Measurements from ENCODE around the gene B4GALNT4. TPM values are rescaled to one million over a fixed set of nuclear protein-coding genes. Genes with fewer than 3 reads are reported as not detected.
"Not testable (repeated sequence)": the region's sequence is repeated elsewhere in the genome, so short reads cannot be mapped to it uniquely, and the experiment has no call there.

B4GALNT4 gene
- total and polyA plus RNA-seq, 2 of the 13 experiments (the other 11 are each of a cell fraction or from before 2014, with no cell fraction given), result 30.5 to 50.1 TPM

DNA sequence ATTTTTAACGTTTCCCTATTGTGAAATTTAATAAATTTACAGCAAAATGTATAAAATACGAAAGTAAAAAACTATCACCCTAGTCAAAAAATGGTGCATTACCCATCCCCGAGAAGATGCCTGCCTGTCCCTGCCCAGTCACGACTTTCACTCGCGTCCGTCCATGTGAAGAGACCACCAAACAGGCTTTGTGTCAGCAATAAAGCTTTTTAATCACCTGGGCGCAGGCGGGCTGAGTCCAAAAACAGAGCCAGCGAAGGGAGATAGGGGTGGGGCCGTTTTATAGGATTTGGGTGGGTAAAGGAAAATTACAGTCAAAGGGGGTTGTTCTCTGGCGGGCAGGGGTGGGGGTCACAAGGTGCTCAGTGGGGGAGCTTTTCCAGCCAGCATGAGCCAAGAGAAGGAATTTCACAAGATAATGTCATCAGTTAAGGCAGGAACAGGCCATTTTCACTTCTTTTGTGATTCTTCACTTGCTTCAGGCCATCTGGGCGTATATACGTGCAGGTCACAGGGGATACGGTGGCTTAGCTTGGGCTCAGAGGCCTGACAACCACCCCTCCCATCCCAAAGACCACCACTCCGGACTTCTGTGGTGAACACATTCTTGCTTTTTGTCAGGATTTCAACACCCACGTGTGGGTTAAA is 35.6 kb upstream of the B4GALNT4 start:
- not testable (repeated sequence) for BruUV-seq (replicated peaks); FAIRE-seq; H3K4me3 ChIP-seq (replicated peaks in 1 of 3; ENCODE audit: insufficient read depth in 1 of 3, low read depth in 2 of 3, low read length in 3 of 3)

DNA sequence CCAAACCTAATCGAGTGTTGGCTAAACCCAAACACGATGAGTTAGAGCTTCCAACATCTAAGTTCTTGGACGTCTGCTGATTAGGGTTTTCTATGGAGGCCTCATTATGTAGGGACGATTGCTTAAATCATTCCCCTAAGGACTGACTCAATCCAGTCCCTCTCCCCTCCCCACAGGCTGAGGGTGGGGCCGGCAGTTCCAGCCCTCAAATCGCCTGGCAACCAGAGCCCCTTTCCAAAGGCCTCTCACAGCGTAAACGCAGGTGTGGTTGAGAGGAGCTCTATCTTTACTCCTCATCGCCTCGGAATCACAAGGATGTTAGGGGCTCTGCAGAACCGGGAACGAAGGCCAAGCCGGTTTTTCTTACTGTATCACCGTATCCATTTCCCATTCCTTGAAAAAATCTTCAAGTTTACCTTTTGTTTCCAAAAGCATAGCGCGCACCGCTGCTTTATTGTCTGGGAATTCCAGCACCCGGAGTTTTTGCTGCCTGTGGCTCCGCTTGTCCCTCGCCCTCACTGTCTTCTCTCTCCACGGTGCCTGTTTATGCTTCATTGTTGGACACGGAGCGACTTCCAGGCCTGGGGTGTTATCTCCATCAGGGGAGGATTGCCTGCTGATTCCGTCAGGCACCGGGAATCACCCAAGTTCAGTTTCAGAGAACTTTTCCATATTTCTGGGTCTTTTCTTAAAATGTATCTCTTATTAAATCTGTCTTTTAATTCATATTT is 34.9 kb upstream of the B4GALNT4 start:
- BruUV-seq (replicated peaks), result no TSS peak
- no peak overlapping the region for H3K9ac ChIP-seq (ENCODE audit: insufficient read depth, low read depth, low read length)
- ChIA-PET POLR2A (interaction anchor here (1.0 kb wide), 1 partner anchor 19 kb away, joined by 4 read pairs; no protein-coding TSS in a partner anchor), CTCF (ENCODE audit: low intra/inter-chr PET ratio, low total read pairs) (no interaction called here)
- no peak for TF ChIP-seq ZNF335 (CRISPR knock-in tag; IDR thresholded peaks at IDR 0.05)
- no peak overlapping the region for H3K4me2 ChIP-seq (ENCODE audit: low read depth, low read length)
- ATAC-seq (no peak), DNase-seq (ENCODE audit: low spot score) (no peak), FAIRE-seq (no peak)
- peak overlapping the region; percentile 78 for H2AFZ ChIP-seq (ENCODE audit: low read length)
- intact Hi-C loops (cut with micrococcal nuclease; ENCODE audit: unreplicated experiment), result no loop called here
- in situ Hi-C loops (cut with HindIII; ENCODE audit: extremely low pct_ligation_motif_present, low pct_unique_long_range_greater_than_20kb), result no loop called here
- WGBS (ENCODE audit: low lambda C conversion rate), result 64% methylated on average over 23 of the region's 25 CpGs
- H3K36me3 ChIP-seq (replicated peaks in 1 of 2; ENCODE audit: control insufficient read depth in 1 of 2, insufficient read depth in 2 of 2, low read length in 2 of 2), result no peaks in the 10 kb centered on the region
- peaks cover 0 to 13% of the 10 kb centered on the region in 2 experiments; a peak in 3 of 5 replicates for H3K27me3 ChIP-seq (ENCODE audit: control insufficient read depth in 1 of 2, insufficient read depth in 2 of 2, low read length in 2 of 2)
- peaks cover 34% of the 10 kb centered on the region for H3K4me1 ChIP-seq (ENCODE audit: insufficient read depth, low read length)
- H3K4me3 ChIP-seq (replicated peaks in 1 of 3; ENCODE audit: insufficient read depth in 1 of 3, low read depth in 2 of 3, low read length in 3 of 3), result no peak overlapping the region
- H3K79me2 ChIP-seq (ENCODE audit: insufficient read depth, low read length), result no peaks in the 10 kb centered on the region
- no peak overlapping the region for H3K27ac ChIP-seq (ENCODE audit: extremely low read length, insufficient read depth, low read length)
- H3K9me3 ChIP-seq (ENCODE audit: low read length), result no peaks in the 10 kb centered on the region
- H4K20me1 ChIP-seq (ENCODE audit: insufficient read depth, low read length), result no peaks in the 10 kb centered on the region

More for the DNA sequence above, 35.6 kb upstream of the B4GALNT4 start:
- H2AFZ ChIP-seq (ENCODE audit: low read length), result peak overlapping the region; percentile 78
- intact Hi-C loops (cut with micrococcal nuclease; ENCODE audit: unreplicated experiment); CTCF ChIA-PET (ENCODE audit: low intra/inter-chr PET ratio, low total read pairs); ATAC-seq; in situ Hi-C loops (cut with HindIII; ENCODE audit: extremely low pct_ligation_motif_present, low pct_unique_long_range_greater_than_20kb); H3K4me2 ChIP-seq (ENCODE audit: low read depth, low read length); H3K9me3 ChIP-seq (ENCODE audit: low read length); H3K36me3 ChIP-seq (replicated peaks in 1 of 2; ENCODE audit: control insufficient read depth in 1 of 2, insufficient read depth in 2 of 2, low read length in 2 of 2); H3K9ac ChIP-seq (ENCODE audit: insufficient read depth, low read depth, low read length); H4K20me1 ChIP-seq (ENCODE audit: insufficient read depth, low read length); DNase-seq (ENCODE audit: low spot score); H3K27ac ChIP-seq (ENCODE audit: extremely low read length, insufficient read depth, low read length); H3K79me2 ChIP-seq (ENCODE audit: insufficient read depth, low read length): not testable (repeated sequence)
- H3K27me3 ChIP-seq (ENCODE audit: control insufficient read depth in 1 of 2, insufficient read depth in 2 of 2, low read length in 2 of 2), result peaks cover 0 to 13% of the 10 kb centered on the region in 2 experiments; a peak in 3 of 5 replicates
- POLR2A ChIA-PET, result interaction anchor here (1.0 to 1.2 kb wide), 3 partner anchors 15 to 22 kb away, joined by 3 to 4 read pairs (median 3); no protein-coding TSS in a partner anchor
- peaks cover 41% of the 10 kb centered on the region for H3K4me1 ChIP-seq (ENCODE audit: insufficient read depth, low read length)
- WGBS (ENCODE audit: low lambda C conversion rate), result 76% methylated on average over 16 of the region's 17 CpGs
